Glomerular visceral epithelial cell (primary cell): ENCODE data around the gene TOX2.
A peak's percentile ranks its signal among the peaks of the same experiment; 100 is the strongest.

Source experiments
- DNase-seq: peaks from one replicate; pipeline ENCODE4 v3.0.0-alpha.2; 2016; ENCODE audit errors: extremely low spot score

TOX2 gene

GRCh38 chr20:44018259-44018941, 103.7 kb downstream of the TOX2 start:
- DNase-seq = peak; percentile 80

- no peak for DNase-seq
These were observed 104.4 kb downstream of the TOX2 start for GRCh38 chr20:44018942-44019637.

GRCh38 chr20:44019638-44020335, 105.1 kb downstream of the TOX2 start:
- no peak for DNase-seq

- no peak for DNase-seq
These were observed 105.9 kb downstream of the TOX2 start for GRCh38 chr20:44020406-44021148.

GRCh38 chr20:44021186-44021585, 106.5 kb downstream of the TOX2 start:
- DNase-seq = no peak

- no peak for DNase-seq
These were observed 107.2 kb downstream of the TOX2 start for GRCh38 chr20:44021900-44022299.

GRCh38 chr20:44022464-44022863, 107.8 kb downstream of the TOX2 start:
- DNase-seq = no peak

- DNase-seq = no peak
These were observed 109.1 kb downstream of the TOX2 start for GRCh38 chr20:44023515-44024371.

- DNase-seq = no peak
These were observed 110.3 kb downstream of the TOX2 start for GRCh38 chr20:44024820-44025580.

- no peak for DNase-seq
These were observed 111.1 kb downstream of the TOX2 start for GRCh38 chr20:44025756-44026155.

GRCh38 chr20:44026647-44027342, 112.1 kb downstream of the TOX2 start:
- DNase-seq = no peak

- DNase-seq = no peak
These were observed 112.8 kb downstream of the TOX2 start for GRCh38 chr20:44027343-44028002.

- DNase-seq = no peak
These were observed 113.5 kb downstream of the TOX2 start for GRCh38 chr20:44028003-44028730.

- no peak for DNase-seq
These were observed 114.5 kb downstream of the TOX2 start for GRCh38 chr20:44028868-44029847.

GRCh38 chr20:44029848-44030230, 115.2 kb downstream of the TOX2 start:
- no peak for DNase-seq

GRCh38 chr20:44030394-44030793, 115.7 kb downstream of the TOX2 start:
- DNase-seq = no peak

- DNase-seq = no peak
These were observed 116.4 kb downstream of the TOX2 start for GRCh38 chr20:44031001-44031574.
